ENCODE data around the gene GPR150.

GRCh38 chr5:95619514-95620029 is 315 bp upstream of the GPR150 start:
- TF ChIP-seq CTCF (IDR thresholded peaks at IDR 0.05 in 4 of 5, conservative IDR thresholded peaks at IDR 0.05 in 1 of 5) (no peak), POLR2A (IDR thresholded peaks at IDR 0.05) (no peak)

All from gastrocnemius medialis (tissue), 4 donors.